Esophagus (tissue), 2 donors: Measurements from ENCODE around the gene GAPDHS. TPM values are rescaled to one million over a fixed set of nuclear protein-coding genes. Genes with fewer than 3 reads are reported as not detected.

Experiments
- H3K27ac ChIP-seq, 2 donors: one replicate each; pipeline ENCODE4 v1.5.1; 2013; ENCODE audit warnings: low read depth in 2 of 2, mild to moderate bottlenecking in 2 of 2, inconsistent platforms in 1 of 2, low read length in 1 of 2, moderate library complexity in 1 of 2
- H3K27me3 ChIP-seq, 2 donors: one replicate each; pipeline ENCODE4 v1.6.1; 2013; ENCODE audit warnings: low read length in 2 of 2, control low read depth in 1 of 2, mild to moderate bottlenecking in 1 of 2; ENCODE audit not compliant: insufficient read depth in 2 of 2, control insufficient read depth in 1 of 2
- H3K36me3 ChIP-seq, 2 donors: one replicate each; pipeline ENCODE4 v1.6.1; 2013; ENCODE audit warnings: low read length in 1 of 2; ENCODE audit not compliant: control insufficient read depth in 2 of 2, insufficient read depth in 2 of 2
- H3K4me1 ChIP-seq, 2 donors: one replicate each; pipeline ENCODE4 v1.6.1; 2013; ENCODE audit warnings: low read length in 1 of 2; ENCODE audit not compliant: control insufficient read depth in 2 of 2, insufficient read depth in 2 of 2
- H3K4me3 ChIP-seq, 2 donors: one replicate each; pipeline ENCODE4 v1.5.1; 2013; ENCODE audit warnings: low read length in 2 of 2, mild to moderate bottlenecking in 2 of 2, low read depth in 1 of 2, moderate library complexity in 1 of 2
- H3K9me3 ChIP-seq, 2 donors: one replicate each; pipeline ENCODE4 v1.6.1; 2013; ENCODE audit warnings: mild to moderate bottlenecking in 2 of 2, low read depth in 1 of 2, low read length in 1 of 2, moderate library complexity in 1 of 2; ENCODE audit not compliant: control insufficient read depth in 2 of 2, insufficient read depth in 1 of 2
- WGBS, 2 donors: extraction: QIAGEN DNeasy Blood & Tissue Kit; methylation state at CpG; one replicate each; pipeline ENCODE4 v1.1.7; 2013; 5-methylcytosine and 5-hydroxymethylcytosine counted together
- polyA plus RNA-seq, 2 donors: library from polyadenylated mRNA; stranded (reverse); fragments of 200-250 nt; gene quantifications; one replicate each; pipeline ENCODE4 v1.2.3, GENCODE V29; 2013
- donor health status: healthy with polysubstance abuse.
- donor health status: Bipolar disorder and iron deficiency.

The GAPDHS gene
- polyA plus RNA-seq, 2 donors = not detected

- 82 to 88% methylated on average over 3 of the region's 3 CpGs for WGBS, 2 donors
- peaks cover 0 to 11% of the 10 kb centered on the region in 2 donors for H3K4me1 ChIP-seq
- H3K36me3 ChIP-seq = no peaks in the 10 kb centered on the region
- no peaks in the 10 kb centered on the region for H3K27me3 ChIP-seq
- peak overlapping the region in 1 of 2 donors; percentile 61 for H3K27ac ChIP-seq
- no peak overlapping the region for H3K4me3 ChIP-seq
- H3K9me3 ChIP-seq = peaks cover 0 to 3% of the 10 kb centered on the region in 2 donors
These were observed 16.9 kb upstream of the GAPDHS start for GRCh38 chr19:35516310-35516709.

- no peaks in the 10 kb centered on the region for H3K27me3 ChIP-seq
- H3K4me3 ChIP-seq = no peak overlapping the region
- no peak overlapping the region for H3K27ac ChIP-seq
- WGBS, 2 donors = 88 to 89% methylated on average over 2 of the region's 2 CpGs
- no peaks in the 10 kb centered on the region for H3K36me3 ChIP-seq
- H3K4me1 ChIP-seq = peaks cover 0 to 10% of the 10 kb centered on the region in 2 donors
- peaks cover 0 to 3% of the 10 kb centered on the region in 2 donors for H3K9me3 ChIP-seq
These were observed 15.9 kb upstream of the GAPDHS start for GRCh38 chr19:35517342-35517741.

GRCh38 chr19:35518313-35518712 lies 14.9 kb upstream of the GAPDHS start:
- WGBS, 2 donors = 52 to 63% methylated on average over 6 of the region's 6 CpGs

GRCh38 chr19:35519291-35519690 lies 14.0 kb upstream of the GAPDHS start:
- no peaks in the 10 kb centered on the region for H3K36me3 ChIP-seq
- peaks cover 0 to 2% of the 10 kb centered on the region in 2 donors for H3K4me1 ChIP-seq
- no peaks in the 10 kb centered on the region for H3K27me3 ChIP-seq
- 35 to 42% methylated on average over 7 of the region's 7 CpGs for WGBS, 2 donors
- H3K4me3 ChIP-seq = no peak overlapping the region
- H3K27ac ChIP-seq = peak overlapping the region; percentile 75 to 90
- H3K9me3 ChIP-seq = peaks cover 0 to 1% of the 10 kb centered on the region in 2 donors

More at GRCh38 chr19:35518313-35518712, 14.9 kb upstream of the GAPDHS start:
- H3K27me3 ChIP-seq = no peaks in the 10 kb centered on the region
- no peaks in the 10 kb centered on the region for H3K36me3 ChIP-seq
- peak overlapping the region in 1 of 2 donors; percentile 52 for H3K27ac ChIP-seq
- peaks cover 0 to 4% of the 10 kb centered on the region in 2 donors for H3K4me1 ChIP-seq
- H3K4me3 ChIP-seq = no peak overlapping the region
- H3K9me3 ChIP-seq = peaks cover 0 to 3% of the 10 kb centered on the region in 2 donors

- Histone ChIP-seq H3K4me3 (no peak overlapping the region), H3K27me3 (no peaks in the 10 kb centered on the region), H3K36me3 (peaks cover 0 to 4% of the 10 kb centered on the region in 2 donors), H3K4me1 (peaks cover 0 to 2% of the 10 kb centered on the region in 2 donors), H3K9me3 (no peaks in the 10 kb centered on the region), H3K27ac (no peak overlapping the region)
- WGBS, 2 donors = 64 to 69% methylated on average over 16 of the region's 16 CpGs
These were observed 12.0 kb upstream of the GAPDHS start for GRCh38 chr19:35521124-35521743.

- no peak overlapping the region for H3K27ac ChIP-seq
- peaks cover 0 to 4% of the 10 kb centered on the region in 2 donors for H3K4me1 ChIP-seq
- WGBS, 2 donors = 66 to 74% methylated on average over 12 of the region's 12 CpGs
- no peaks in the 10 kb centered on the region for H3K9me3 ChIP-seq
- no peak overlapping the region for H3K4me3 ChIP-seq
- H3K27me3 ChIP-seq = no peaks in the 10 kb centered on the region
- peaks cover 0 to 4% of the 10 kb centered on the region in 2 donors for H3K36me3 ChIP-seq
These were observed 10.4 kb upstream of the GAPDHS start for GRCh38 chr19:35522745-35523327.

GRCh38 chr19:35524181-35524837 lies 8.9 kb upstream of the GAPDHS start:
- no peaks in the 10 kb centered on the region for H3K9me3 ChIP-seq
- no peak overlapping the region for H3K27ac ChIP-seq
- WGBS, 2 donors = 33 to 37% methylated on average over 11 of the region's 11 CpGs
- no peaks in the 10 kb centered on the region for H3K27me3 ChIP-seq
- no peak overlapping the region for H3K4me3 ChIP-seq
- H3K4me1 ChIP-seq = peaks cover 0 to 15% of the 10 kb centered on the region in 2 donors
- peaks cover 0 to 4% of the 10 kb centered on the region in 2 donors for H3K36me3 ChIP-seq

- H3K4me3 ChIP-seq = peak overlapping the region in 1 of 2 donors; percentile 31
- WGBS, 2 donors = 72 to 76% methylated on average over 4 of the region's 4 CpGs
- no peaks in the 10 kb centered on the region for H3K9me3 ChIP-seq
- peaks cover 0 to 4% of the 10 kb centered on the region in 2 donors for H3K36me3 ChIP-seq
- no peak overlapping the region for H3K27ac ChIP-seq
- peaks cover 0 to 17% of the 10 kb centered on the region in 2 donors for H3K4me1 ChIP-seq
- no peaks in the 10 kb centered on the region for H3K27me3 ChIP-seq
These were observed 7.4 kb upstream of the GAPDHS start for GRCh38 chr19:35525873-35526272.

- peaks cover 0 to 3% of the 10 kb centered on the region in 2 donors for H3K27me3 ChIP-seq
- peak within 1 kb of the TSS in 1 of 2 donors; percentile 31 for H3K4me3 ChIP-seq
- WGBS, 2 donors = 64 to 70% methylated on average over 11 of the region's 11 CpGs
- H3K4me1 ChIP-seq = peaks cover under 1 to 21% of the 10 kb centered on the region in 2 donors
- H3K27ac ChIP-seq = peak within 1 kb of the TSS; percentile 10 to 91
- H3K36me3 ChIP-seq = peaks cover 0 to 4% of the 10 kb centered on the region in 2 donors
- peaks cover 0 to 3% of the 10 kb centered on the region in 2 donors for H3K9me3 ChIP-seq
These were observed 4.8 kb upstream of the GAPDHS start, which contains the start of gene SBSN for GRCh38 chr19:35528218-35529038. Gene SBSN (minus strand): TSS chr19:35528311. CDS start chr19:35528281, 30 bp downstream.
